ENCODE measurements around the gene KLK6. TPM values are rescaled to one million over a fixed set of nuclear protein-coding genes. Genes with fewer than 3 reads are reported as not detected.

The KLK6 gene
- polyA plus RNA-seq, 1 of the 3 experiments (the other 2 are of a cell fraction), result not detected

DNA sequence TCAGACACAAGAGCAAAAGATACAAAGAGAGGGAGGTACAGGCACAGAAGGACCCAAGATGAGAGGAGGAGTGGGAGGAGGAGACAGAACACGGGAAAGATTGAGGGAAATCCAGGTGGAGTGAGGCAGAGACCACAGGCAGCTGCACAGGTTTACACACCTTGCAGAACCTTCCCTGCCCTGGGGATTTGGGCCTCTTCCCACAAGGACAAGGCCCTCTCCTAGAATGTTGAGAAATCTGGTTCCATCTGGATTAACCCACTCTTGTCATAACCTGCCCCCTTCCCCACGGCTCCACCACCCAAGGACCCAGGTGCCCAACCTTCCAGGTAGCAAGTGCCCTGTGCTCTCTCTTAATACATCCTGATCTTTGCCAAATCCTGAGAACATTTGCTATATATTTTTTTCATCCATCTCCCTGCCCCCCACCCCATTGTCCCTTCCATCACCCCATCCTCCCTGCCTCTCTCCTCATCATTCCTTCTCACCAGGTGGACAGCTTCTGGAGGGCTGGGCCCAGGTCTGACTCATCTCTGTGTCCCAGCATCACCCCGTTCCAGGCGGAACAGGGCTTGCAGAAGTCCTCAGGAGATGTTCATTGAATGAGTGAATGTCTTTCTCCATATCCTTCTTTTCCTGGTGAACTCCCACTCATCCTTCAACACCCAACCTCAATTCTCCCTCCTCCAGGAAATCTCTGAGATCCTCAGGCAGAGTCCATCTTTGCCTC, 40.8 kb upstream of the KLK6 start:
- 1% methylated on average over 4 of the region's 4 CpGs for WGBS (ENCODE audit: low lambda C conversion rate)
- H3K27ac ChIP-seq (ENCODE audit: low read depth in 2 of 2, low read length in 1 of 2), result no peak overlapping the region
- TF ChIP-seq RCOR1 (IDR thresholded peaks at IDR 0.05; ENCODE audit: low read length) (no peak), EZH2phosphoT487 (IDR thresholded peaks at IDR 0.05; ENCODE audit: borderline replicate concordance, low read depth) (no peak), RXRA (IDR thresholded peaks at IDR 0.05; ENCODE audit: borderline replicate concordance, low read depth) (no peak), MEF2A (IDR thresholded peaks at IDR 0.05; ENCODE audit: borderline replicate concordance, low read depth) (no peak), GABPA (IDR thresholded peaks at IDR 0.05; ENCODE audit: low read depth) (no peak), TAF1 (IDR thresholded peaks at IDR 0.05; ENCODE audit: borderline replicate concordance, low read depth, low read length) (no peak), SIN3A (IDR thresholded peaks at IDR 0.05; ENCODE audit: borderline replicate concordance, low read depth, low read length) (no peak), EP300 (IDR thresholded peaks at IDR 0.05; ENCODE audit: borderline replicate concordance in 1 of 2, low read depth in 1 of 2, low read length in 1 of 2) (no peak), FOSL2 (IDR thresholded peaks at IDR 0.05; ENCODE audit: borderline replicate concordance, low read depth) (no peak), JUND (IDR thresholded peaks at IDR 0.05) (no peak), MXI1 (IDR thresholded peaks at IDR 0.05; ENCODE audit: low read depth, low read length) (no peak), POLR2AphosphoS5 (IDR thresholded peaks at IDR 0.05; ENCODE audit: low read depth, low read length) (no peak), CHD2 (IDR thresholded peaks at IDR 0.05; ENCODE audit: low read length, partially characterized antibody) (no peak), RAD21 (IDR thresholded peaks at IDR 0.05; ENCODE audit: low read length) (no peak), NFIC (IDR thresholded peaks at IDR 0.05; ENCODE audit: borderline replicate concordance) (no peak)
- TF ChIP-seq, protein P1, sequence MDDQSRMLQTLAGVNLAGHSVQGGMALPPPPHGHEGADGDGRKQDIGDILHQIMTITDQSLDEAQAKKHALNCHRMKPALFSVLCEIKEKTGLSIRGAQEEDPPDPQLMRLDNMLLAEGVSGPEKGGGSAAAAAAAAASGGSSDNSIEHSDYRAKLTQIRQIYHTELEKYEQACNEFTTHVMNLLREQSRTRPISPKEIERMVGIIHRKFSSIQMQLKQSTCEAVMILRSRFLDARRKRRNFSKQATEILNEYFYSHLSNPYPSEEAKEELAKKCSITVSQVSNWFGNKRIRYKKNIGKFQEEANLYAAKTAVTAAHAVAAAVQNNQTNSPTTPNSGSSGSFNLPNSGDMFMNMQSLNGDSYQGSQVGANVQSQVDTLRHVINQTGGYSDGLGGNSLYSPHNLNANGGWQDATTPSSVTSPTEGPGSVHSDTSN (IDR thresholded peaks at IDR 0.05), result no peak
- TF ChIP-seq, protein P2, sequence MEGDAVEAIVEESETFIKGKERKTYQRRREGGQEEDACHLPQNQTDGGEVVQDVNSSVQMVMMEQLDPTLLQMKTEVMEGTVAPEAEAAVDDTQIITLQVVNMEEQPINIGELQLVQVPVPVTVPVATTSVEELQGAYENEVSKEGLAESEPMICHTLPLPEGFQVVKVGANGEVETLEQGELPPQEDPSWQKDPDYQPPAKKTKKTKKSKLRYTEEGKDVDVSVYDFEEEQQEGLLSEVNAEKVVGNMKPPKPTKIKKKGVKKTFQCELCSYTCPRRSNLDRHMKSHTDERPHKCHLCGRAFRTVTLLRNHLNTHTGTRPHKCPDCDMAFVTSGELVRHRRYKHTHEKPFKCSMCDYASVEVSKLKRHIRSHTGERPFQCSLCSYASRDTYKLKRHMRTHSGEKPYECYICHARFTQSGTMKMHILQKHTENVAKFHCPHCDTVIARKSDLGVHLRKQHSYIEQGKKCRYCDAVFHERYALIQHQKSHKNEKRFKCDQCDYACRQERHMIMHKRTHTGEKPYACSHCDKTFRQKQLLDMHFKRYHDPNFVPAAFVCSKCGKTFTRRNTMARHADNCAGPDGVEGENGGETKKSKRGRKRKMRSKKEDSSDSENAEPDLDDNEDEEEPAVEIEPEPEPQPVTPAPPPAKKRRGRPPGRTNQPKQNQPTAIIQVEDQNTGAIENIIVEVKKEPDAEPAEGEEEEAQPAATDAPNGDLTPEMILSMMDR (IDR thresholded peaks at IDR 0.05), result no peak
- TF ChIP-seq, protein P3, sequence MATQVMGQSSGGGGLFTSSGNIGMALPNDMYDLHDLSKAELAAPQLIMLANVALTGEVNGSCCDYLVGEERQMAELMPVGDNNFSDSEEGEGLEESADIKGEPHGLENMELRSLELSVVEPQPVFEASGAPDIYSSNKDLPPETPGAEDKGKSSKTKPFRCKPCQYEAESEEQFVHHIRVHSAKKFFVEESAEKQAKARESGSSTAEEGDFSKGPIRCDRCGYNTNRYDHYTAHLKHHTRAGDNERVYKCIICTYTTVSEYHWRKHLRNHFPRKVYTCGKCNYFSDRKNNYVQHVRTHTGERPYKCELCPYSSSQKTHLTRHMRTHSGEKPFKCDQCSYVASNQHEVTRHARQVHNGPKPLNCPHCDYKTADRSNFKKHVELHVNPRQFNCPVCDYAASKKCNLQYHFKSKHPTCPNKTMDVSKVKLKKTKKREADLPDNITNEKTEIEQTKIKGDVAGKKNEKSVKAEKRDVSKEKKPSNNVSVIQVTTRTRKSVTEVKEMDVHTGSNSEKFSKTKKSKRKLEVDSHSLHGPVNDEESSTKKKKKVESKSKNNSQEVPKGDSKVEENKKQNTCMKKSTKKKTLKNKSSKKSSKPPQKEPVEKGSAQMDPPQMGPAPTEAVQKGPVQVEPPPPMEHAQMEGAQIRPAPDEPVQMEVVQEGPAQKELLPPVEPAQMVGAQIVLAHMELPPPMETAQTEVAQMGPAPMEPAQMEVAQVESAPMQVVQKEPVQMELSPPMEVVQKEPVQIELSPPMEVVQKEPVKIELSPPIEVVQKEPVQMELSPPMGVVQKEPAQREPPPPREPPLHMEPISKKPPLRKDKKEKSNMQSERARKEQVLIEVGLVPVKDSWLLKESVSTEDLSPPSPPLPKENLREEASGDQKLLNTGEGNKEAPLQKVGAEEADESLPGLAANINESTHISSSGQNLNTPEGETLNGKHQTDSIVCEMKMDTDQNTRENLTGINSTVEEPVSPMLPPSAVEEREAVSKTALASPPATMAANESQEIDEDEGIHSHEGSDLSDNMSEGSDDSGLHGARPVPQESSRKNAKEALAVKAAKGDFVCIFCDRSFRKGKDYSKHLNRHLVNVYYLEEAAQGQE (IDR thresholded peaks at IDR 0.05; ENCODE audit: low read depth, low read length), result no peak
- TF ChIP-seq, protein P4, sequence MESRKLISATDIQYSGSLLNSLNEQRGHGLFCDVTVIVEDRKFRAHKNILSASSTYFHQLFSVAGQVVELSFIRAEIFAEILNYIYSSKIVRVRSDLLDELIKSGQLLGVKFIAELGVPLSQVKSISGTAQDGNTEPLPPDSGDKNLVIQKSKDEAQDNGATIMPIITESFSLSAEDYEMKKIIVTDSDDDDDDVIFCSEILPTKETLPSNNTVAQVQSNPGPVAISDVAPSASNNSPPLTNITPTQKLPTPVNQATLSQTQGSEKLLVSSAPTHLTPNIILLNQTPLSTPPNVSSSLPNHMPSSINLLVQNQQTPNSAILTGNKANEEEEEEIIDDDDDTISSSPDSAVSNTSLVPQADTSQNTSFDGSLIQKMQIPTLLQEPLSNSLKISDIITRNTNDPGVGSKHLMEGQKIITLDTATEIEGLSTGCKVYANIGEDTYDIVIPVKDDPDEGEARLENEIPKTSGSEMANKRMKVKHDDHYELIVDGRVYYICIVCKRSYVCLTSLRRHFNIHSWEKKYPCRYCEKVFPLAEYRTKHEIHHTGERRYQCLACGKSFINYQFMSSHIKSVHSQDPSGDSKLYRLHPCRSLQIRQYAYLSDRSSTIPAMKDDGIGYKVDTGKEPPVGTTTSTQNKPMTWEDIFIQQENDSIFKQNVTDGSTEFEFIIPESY (IDR thresholded peaks at IDR 0.05; ENCODE audit: borderline replicate concordance, low read depth), result no peak
- TF ChIP-seq, protein P5, sequence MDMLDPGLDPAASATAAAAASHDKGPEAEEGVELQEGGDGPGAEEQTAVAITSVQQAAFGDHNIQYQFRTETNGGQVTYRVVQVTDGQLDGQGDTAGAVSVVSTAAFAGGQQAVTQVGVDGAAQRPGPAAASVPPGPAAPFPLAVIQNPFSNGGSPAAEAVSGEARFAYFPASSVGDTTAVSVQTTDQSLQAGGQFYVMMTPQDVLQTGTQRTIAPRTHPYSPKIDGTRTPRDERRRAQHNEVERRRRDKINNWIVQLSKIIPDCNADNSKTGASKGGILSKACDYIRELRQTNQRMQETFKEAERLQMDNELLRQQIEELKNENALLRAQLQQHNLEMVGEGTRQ (IDR thresholded peaks at IDR 0.05; ENCODE audit: borderline replicate concordance, low read depth, low read length), result no peak
- POLR2A ChIA-PET, result no interaction called here
- H3K36me3 ChIP-seq (replicated peaks in 1 of 2; ENCODE audit: control insufficient read depth in 1 of 2, insufficient read depth in 2 of 2, low read length in 1 of 2), result no peaks in the 10 kb centered on the region
- H3F3A ChIP-seq (replicated peaks; ENCODE audit: insufficient read depth), result no peaks in the 10 kb centered on the region
- H3K9me3 ChIP-seq, result no peaks in the 10 kb centered on the region
- CTCF ChIA-PET, result interaction anchor here (1.9 kb wide), 1 partner anchor 11 kb away, joined by 7 read pairs; no protein-coding TSS in a partner anchor
- H3K9me2 ChIP-seq, result no peaks in the 10 kb centered on the region
- H3K9ac ChIP-seq, result no peak overlapping the region
- H3K4me1 ChIP-seq (ENCODE audit: control insufficient read depth in 1 of 2, insufficient read depth in 2 of 2, low read depth in 1 of 2, low read length in 1 of 2), result no peaks in the 10 kb centered on the region
- peaks cover 62% of the 10 kb centered on the region; the same call in 1 of the 2 replicates for H3K27me3 ChIP-seq (ENCODE audit: insufficient read depth)
- no peak overlapping the region for H3K4me2 ChIP-seq
- DNase-seq, result no peak
- H3K4me3 ChIP-seq (ENCODE audit: low read depth in 2 of 2, low read length in 1 of 2), result no peak overlapping the region
- no peak overlapping the region for H2AFZ ChIP-seq (ENCODE audit: low read depth)
- H4K20me1 ChIP-seq (ENCODE audit: insufficient read depth), result no peaks in the 10 kb centered on the region
- H3K79me2 ChIP-seq (ENCODE audit: insufficient read depth), result no peaks in the 10 kb centered on the region

All from SK-N-SH (cell line).